NOMO-1 treated with dmso at 0.1 percent for 144 hours (cell line): ENCODE measurements around the gene LIPM.

ENCODE experiments used
- DNase-seq: peaks from one replicate; lab custom pipeline; 2025; ENCODE audit not compliant: unreplicated experiment; lab: John Stamatoyannopoulos, UW

Gene LIPM

DNA sequence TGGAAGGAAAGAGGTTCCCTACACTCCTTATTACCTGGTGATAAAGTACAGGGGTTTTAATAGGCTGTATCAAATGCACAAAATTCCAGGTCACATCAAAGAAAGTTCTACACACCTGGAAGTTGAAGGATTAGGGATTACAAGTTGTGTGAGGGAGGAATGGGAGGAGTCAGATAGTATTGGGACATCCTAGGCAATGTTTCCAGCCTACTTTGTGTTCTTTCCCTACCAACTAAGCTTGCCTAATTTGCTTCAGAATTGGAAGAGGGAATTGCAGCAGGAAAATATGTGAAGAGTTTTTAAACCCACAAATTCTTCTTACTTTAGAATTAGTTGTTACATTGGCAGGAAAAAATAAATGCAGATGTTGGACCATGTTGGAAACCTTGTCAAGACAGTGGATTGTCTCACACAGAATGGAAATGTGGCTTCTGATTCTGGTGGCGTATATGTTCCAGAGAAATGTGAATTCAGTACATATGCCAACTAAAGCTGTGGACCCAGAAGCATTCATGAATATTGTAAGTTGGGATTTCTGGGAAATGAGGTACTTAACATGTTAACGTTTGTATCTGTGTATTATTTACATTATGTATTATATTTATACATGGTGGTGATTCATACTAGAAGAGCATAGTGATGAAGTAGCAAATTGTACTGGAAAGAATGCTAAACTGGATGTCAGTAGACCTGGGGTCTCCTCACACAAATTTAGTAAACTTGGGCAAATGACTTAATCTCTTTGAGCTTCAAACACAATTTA, at the start of gene LIPM:
Gene LIPM, plus strand, starts transcription at position 208 of the 763 bp plus-strand sequence. Its CDS starts 167 bp downstream, at position 375.
- DNase-seq, result no peak

GRCh38 chr10:88754287-88754686, 48.2 kb upstream of the LIPM start:
- no peak for DNase-seq

- DNase-seq, result no peak
These were observed 46.8 kb upstream of the LIPM start for GRCh38 chr10:88755753-88756152.

- DNase-seq, result no peak
These were observed 45.9 kb upstream of the LIPM start for GRCh38 chr10:88756660-88757059.

DNA sequence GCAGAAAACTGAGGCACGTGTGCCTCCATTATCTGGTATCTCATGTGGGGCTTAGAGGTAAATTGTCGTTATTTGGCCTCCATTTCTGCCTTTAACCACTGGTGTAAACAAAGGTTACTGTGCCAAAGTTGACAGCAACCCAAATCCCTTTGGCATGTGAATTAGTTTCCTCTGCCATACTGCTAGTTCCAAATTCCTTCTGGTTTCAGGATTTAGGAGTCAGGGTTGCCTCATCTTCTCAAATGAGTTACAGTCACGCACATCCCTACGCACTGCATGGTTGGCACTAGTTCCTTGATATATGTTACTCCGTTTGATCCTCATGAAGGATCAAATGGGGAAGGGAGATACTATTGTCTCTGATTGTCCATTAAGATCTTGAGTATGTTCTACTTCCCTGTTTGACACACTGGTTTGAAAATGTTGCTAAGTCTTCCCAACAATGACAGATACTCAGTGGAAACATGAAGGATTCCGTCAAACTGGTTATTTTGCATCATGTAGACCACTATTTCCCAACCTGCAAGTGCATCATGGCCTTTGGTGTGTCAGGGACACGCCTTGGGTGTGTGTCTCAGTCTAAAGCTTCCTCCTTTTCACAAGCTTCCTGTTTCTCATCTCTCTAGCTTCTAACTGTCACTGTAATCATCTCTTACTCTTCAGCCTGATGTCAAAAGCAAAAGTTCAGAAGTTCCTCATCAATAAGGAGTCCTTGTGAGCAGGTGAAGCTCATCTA, 43.0 kb upstream of the LIPM start, which contains the start of gene LIPN:
Gene LIPN, plus strand, starts transcription at position 655 of the 736 bp plus-strand sequence. CDS start 1,386 bp downstream, outside the sequence.
- DNase-seq, result peak; percentile 70

DNA sequence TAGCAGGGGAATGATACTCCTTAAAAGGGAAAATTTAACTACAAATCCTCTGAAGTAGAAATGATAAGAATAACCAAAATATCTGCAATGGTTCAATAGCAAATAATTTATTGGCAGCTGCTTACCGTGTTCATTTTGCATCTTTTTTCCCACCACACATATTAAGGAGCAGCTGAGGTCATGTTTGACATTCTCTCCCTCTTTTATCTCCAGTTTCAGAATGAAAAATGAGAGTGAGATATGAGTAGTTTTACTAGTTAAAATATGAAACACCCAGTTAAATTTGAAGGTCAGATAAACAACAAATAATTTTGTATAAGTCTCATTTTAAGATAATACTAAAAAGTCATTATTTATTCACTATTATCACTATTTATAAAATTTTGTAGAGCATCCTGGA, 39.6 kb upstream of the LIPM start:
- no peak for DNase-seq

- DNase-seq, result no peak
These were observed 39.1 kb upstream of the LIPM start for GRCh38 chr10:88763441-88763840.

GRCh38 chr10:88764110-88764509, 38.4 kb upstream of the LIPM start:
- DNase-seq, result no peak

GRCh38 chr10:88765816-88766215, 36.7 kb upstream of the LIPM start:
- no peak for DNase-seq

- no peak for DNase-seq
These were observed 33.1 kb upstream of the LIPM start for GRCh38 chr10:88769384-88769783.

DNA sequence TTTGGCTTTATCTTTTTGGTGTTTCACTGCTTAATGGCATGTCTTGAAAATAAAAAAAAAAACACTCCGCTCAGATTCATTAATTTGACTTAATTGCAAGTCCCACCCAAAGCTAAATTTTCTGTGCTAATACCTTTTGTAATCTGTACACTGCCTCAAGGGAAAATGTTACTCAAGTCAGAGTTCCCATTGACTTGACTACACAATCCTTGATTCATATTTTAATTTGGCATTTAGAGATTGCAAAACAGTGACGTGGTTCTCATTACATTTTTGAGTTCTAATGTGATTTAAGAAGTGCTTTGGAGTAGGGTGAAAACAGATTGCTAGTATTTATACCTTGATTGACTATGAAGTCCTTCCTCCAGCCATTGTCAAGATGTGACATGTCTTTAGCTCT, 21.3 kb upstream of the LIPM start:
- no peak for DNase-seq

- DNase-seq, result no peak
These were observed 20.3 kb upstream of the LIPM start for GRCh38 chr10:88782222-88782621.

DNA sequence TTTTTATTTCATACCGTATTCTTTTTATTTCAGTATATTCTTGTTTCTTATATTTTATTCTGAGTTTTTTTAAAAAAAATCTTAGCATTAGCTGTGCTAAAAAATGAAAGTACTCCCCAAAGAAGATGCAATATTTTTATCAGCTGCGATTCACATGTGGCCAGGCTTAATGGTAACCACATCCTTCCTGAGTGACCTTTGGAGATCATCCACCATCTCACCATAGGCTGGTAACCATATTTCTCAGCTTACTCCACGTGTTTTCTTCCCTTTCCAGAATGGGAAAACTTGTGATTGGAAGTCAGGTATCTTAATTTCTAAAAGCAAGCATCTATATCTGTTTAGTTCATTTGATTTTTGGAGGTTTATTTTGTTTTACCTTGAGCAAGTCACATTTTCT, 18.8 kb upstream of the LIPM start:
- no peak for DNase-seq

DNA sequence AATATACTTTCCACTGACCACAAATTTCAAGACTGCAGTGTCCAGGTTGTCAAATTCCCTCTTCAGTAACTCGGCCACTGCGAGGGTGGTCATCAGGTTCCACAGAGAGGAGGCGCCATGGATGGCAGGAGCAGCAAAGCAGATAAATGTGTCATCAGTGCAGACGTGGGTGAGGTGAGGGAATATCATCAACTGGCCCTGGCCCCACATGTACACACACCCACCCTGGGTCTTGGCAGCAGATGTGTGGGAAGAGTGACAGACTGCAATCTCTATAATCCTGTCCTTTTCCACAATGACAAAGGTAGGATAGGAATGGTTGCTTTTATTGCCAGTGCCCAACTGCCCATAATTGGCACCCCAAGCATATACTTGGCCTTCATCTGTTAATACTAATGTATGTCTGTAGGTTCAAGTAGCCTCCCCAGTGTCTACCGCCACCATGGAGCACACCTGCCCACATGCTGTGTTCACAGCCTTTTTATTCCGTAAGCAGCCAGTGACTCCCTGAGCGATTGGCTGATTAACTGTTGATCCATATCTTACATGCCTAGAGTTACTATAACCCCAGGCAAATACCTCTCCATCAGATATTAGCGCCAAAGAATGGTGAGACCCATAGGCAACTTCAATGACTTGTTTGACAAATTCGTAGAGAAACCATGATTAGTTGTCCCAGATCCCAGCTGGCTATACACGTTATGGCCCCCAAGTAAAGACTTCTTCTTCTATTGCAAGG, 16.3 kb upstream of the LIPM start:
- DNase-seq, result no peak

DNA sequence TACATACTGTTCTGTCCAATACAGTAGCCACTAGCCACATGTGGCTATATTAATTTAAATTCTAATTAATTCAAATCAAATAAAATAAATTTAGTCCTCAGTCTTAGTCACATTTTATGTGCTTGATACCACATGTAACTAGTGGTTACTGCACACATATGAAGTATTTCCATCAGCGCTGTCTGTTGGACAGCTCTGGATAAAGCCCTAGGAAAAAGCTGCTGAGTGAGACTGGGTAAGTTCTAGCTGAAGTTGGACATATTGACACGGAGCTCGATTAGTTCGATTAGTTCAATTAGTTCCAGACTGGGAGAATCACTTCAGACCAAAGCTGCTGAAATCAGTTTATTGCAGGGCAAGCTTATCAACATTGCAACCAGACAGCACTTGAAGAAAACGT, 15.1 kb upstream of the LIPM start:
- DNase-seq, result no peak

DNA sequence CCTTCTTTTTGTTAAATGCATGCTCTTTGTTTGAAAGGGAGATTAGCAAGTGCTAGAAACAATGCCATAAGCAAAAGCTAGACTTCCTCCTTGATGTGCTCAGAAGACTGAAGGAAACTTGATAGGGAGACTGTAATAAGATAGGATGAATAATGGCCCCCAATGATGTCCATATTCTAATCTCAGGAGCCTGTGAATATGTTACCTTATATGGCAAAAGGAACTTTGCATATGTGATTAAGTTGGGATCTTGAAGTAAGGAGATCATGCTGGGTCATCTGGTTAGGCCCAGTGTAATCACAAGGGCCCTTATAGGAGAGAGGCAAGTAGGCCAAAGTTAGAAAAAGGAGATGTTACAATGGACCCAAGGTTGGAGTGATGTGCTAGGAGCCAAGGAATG, 13.6 kb upstream of the LIPM start:
- DNase-seq, result no peak

DNA sequence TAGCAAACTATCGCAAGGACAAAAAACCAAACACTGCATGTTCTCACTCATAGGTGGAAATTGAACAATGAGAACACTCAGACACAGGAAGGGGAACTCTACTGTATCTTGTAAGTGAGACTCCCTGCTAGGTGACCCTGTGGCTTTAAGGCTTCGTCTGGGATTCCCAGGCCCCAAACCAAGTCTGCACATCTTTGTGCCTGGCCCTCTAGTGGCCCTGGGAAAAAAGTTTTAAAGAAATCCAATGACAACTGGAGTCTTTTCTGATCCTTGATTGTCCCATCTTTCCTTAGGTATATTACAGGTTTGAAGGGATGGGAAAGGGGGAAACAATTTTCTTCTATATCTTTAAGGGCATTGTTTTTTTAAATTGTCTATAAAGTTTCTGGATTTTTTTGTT, 10.6 kb upstream of the LIPM start:
- DNase-seq, result no peak

DNA sequence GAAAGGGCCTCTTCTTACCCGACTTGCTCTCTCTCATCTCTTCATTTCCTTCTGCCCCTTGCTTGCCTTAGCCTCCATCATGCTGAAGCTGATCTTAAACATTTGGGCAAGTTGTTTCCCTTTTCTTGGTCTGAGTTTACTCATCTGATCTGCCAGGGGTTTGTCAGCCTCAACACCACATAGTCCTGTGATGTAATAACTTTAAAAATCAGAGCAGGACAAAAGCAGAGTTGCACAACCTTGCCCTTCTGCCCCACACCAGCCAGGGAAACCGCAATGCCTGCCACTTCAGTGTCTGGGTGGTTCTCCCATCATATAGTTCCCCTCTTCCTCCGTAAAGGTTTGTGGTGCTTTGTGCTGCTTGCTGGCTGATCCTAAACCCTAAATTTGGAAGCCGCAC, 9.9 kb upstream of the LIPM start:
- peak; percentile 85 for DNase-seq

DNA sequence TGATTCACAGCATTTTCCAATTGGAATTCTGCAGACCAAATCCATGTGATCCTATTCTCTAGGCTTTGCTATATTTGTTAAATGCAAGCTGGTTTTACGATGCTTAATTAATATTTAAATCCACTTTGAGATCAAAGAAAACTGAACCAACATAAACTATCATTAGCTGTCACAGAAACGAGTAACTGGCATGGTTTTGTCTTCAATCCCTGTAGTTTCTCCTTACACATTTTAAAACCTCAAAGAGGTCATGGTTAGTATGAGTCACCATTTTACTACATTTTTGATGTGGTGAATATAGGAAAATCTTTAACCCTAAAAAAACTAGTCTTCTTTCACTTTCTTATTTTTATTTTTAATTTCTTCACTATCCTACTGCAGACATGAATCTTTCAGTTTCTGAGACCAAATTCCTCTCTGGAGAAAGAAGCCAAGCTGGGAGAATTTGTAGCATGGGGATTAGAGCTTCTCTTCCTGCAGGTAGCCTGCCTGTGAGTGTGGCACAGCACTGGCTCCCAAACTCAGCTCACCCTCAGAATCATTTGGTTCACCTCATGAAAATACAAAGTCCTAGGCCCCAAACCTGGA, 8.7 kb upstream of the LIPM start:
- DNase-seq, result no peak

GRCh38 chr10:88794731-88795130, 7.8 kb upstream of the LIPM start:
- no peak for DNase-seq
